Esophagus muscularis mucosa (tissue), 4 donors: ENCODE measurements around the gene MANSC1. TPM values are rescaled to one million over a fixed set of nuclear protein-coding genes. Genes with fewer than 3 reads are reported as not detected.
"Not testable (repeated sequence)": the region's sequence is repeated elsewhere in the genome, so short reads cannot be mapped to it uniquely, and the experiment has no call there.

Experiments
- DNase-seq: peaks from one replicate; pipeline ENCODE4 v3.0.0-alpha.2; 2017; ENCODE audit errors: extremely low spot score
- H3K27ac ChIP-seq, 4 donors: fragments of 200-600 bp; sonication (generic); replicated peaks in 1 of 4; 1 replicate in 3 of 4; 2 replicates in 1 of 4; pipeline ENCODE4 v1.5.1; 2016 to 2019; ENCODE audit warnings: mild to moderate bottlenecking in 1 of 4
- H3K27me3 ChIP-seq, 4 donors: fragments of 200-600 bp; sonication (generic); one replicate each; pipeline versions ENCODE4 v1.5.1 to v1.6.0; 2016 to 2019
- H3K36me3 ChIP-seq, 4 donors: fragments of 200-600 bp; sonication (generic); one replicate each; pipeline ENCODE4 v1.5.1; 2016 to 2019
- H3K4me1 ChIP-seq, 4 donors: fragments of 200-600 bp; sonication (generic); one replicate each; pipeline ENCODE4 v1.5.1; 2016 to 2019
- H3K4me3 ChIP-seq, 4 donors: fragments of 200-600 bp; sonication (generic); 1 replicate in 2 of 4; 2 replicates in 2 of 4; pipeline ENCODE4 v1.5.1; 2016 to 2019; ENCODE audit warnings: mild to moderate bottlenecking in 4 of 4, moderate library complexity in 1 of 4
- H3K9me3 ChIP-seq, 4 donors: fragments of 200-600 bp; sonication (generic); 1 replicate in 3 of 4; 2 replicates in 1 of 4; pipeline ENCODE4 v1.5.1; 2016 to 2019
- CTCF ChIP-seq, 3 experiments: fragments of 200-600 bp in 2 of 3; fragments of 450-650 bp in 1 of 3; sonication (generic) in 2 of 3; IDR thresholded peaks; one replicate each; pipeline ENCODE4 v1.5.1; 2017 to 2019; ENCODE audit warnings: antibody characterized with exemption in 3 of 3, mild to moderate bottlenecking in 2 of 3, moderate library complexity in 1 of 3
- EP300 ChIP-seq: sonication (generic); formaldehyde crosslinking; IDR thresholded peaks from one replicate; pipeline ENCODE4 v1.6.1; 2017; ENCODE audit warnings: antibody characterized with exemption
- POLR2A ChIP-seq: fragments of 450-650 bp; IDR thresholded peaks from one replicate; pipeline ENCODE4 v1.6.1; 2017; ENCODE audit warnings: antibody characterized with exemption, moderate library complexity, mild to moderate bottlenecking, low read depth
- POLR2AphosphoS5 ChIP-seq, 2 donors: sonication (generic); formaldehyde crosslinking; IDR thresholded peaks; one replicate each; pipeline ENCODE4 v1.6.1; 2017; ENCODE audit warnings: antibody characterized with exemption in 2 of 2
- WGBS: methylation state at CpG from one replicate; pipeline ENCODE4 v1.1.5; 2018; 5-methylcytosine and 5-hydroxymethylcytosine counted together
- intact Hi-C: fragments of 100-400 bp; cut with DNase I; formaldehyde crosslinking; loops from one replicate; pipeline ENCODE4 v1.15.1; 2023
- total RNA-seq, 4 donors: library from RNA; depleted of rRNA; stranded (reverse); fragments of >200 nt; gene quantifications; one replicate each; pipeline versions ENCODE4 v1.1.0 to v1.2.1, GENCODE V29; 2016

MANSC1 gene
- total RNA-seq, 4 donors from 2014 or later: 15.9 to 22.9 (median 19.9) TPM

- H3K27ac ChIP-seq: peak overlapping the region in 3 of 4 donors; percentile 23 to 48 (median 47)
- no peaks in the 10 kb centered on the region for H3K36me3 ChIP-seq
- TF ChIP-seq POLR2A (no peak), POLR2AphosphoS5 (IDR thresholded peaks at IDR 0.05) (no peak), CTCF (IDR thresholded peaks at IDR 0.05) (no peak), EP300 (no peak)
- no peak for DNase-seq
- intact Hi-C loops: no loop called here
- H3K4me1 ChIP-seq: peaks cover 0 to 9% (median 2%) of the 10 kb centered on the region in 4 donors
- H3K9me3 ChIP-seq: no peaks in the 10 kb centered on the region
- WGBS: 68% methylated on average over 9 of the region's 9 CpGs
- no peaks in the 10 kb centered on the region for H3K27me3 ChIP-seq
- peak overlapping the region; percentile 19 to 27 (median 23) for H3K4me3 ChIP-seq
These were observed 30.4 kb downstream of the MANSC1 start for GRCh38 chr12:12319451-12320183.

- H3K4me1 ChIP-seq: peaks cover 0 to 8% (median 2%) of the 10 kb centered on the region in 4 donors
- intact Hi-C loops: no loop called here
- DNase-seq: no peak
These were observed 34.2 kb downstream of the MANSC1 start for GRCh38 chr12:12315838-12316237.

GRCh38 chr12:12310695-12311094 is 39.3 kb downstream of the MANSC1 start:
- H3K36me3 ChIP-seq, H3K9me3 ChIP-seq, H3K4me3 ChIP-seq, H3K27ac ChIP-seq, intact Hi-C loops, DNase-seq, H3K4me1 ChIP-seq, H3K27me3 ChIP-seq: not testable (repeated sequence)
- WGBS: 81% methylated on average over 10 of the region's 10 CpGs

More at GRCh38 chr12:12315838-12316237, 34.2 kb downstream of the MANSC1 start:
- H3K4me3 ChIP-seq: no peak overlapping the region
- H3K27ac ChIP-seq: no peak overlapping the region
- H3K9me3 ChIP-seq: no peaks in the 10 kb centered on the region
- no peaks in the 10 kb centered on the region for H3K27me3 ChIP-seq
- no peaks in the 10 kb centered on the region for H3K36me3 ChIP-seq
- no peak for TF ChIP-seq POLR2A
- TF ChIP-seq CTCF (IDR thresholded peaks at IDR 0.05): no peak
- TF ChIP-seq POLR2AphosphoS5 (IDR thresholded peaks at IDR 0.05): no peak
- no peak for TF ChIP-seq EP300

GRCh38 chr12:12305568-12306300 is 44.3 kb downstream of the MANSC1 start:
- Histone ChIP-seq H3K27ac (no peak overlapping the region), H3K4me1 (no peaks in the 10 kb centered on the region), H3K27me3 (no peaks in the 10 kb centered on the region), H3K36me3 (no peaks in the 10 kb centered on the region), H3K9me3 (no peaks in the 10 kb centered on the region), H3K4me3 (no peak overlapping the region)
- TF ChIP-seq EP300: no peak
- TF ChIP-seq POLR2A: no peak
- no peak for TF ChIP-seq CTCF (IDR thresholded peaks at IDR 0.05)
- no peak for TF ChIP-seq POLR2AphosphoS5 (IDR thresholded peaks at IDR 0.05)
- DNase-seq: no peak
- WGBS: 88% methylated on average over 7 of the region's 7 CpGs
- intact Hi-C loops: no loop called here

- 96% methylated on average over 2 of the region's 2 CpGs for WGBS
- Histone ChIP-seq H3K27ac (no peak overlapping the region), H3K36me3 (no peaks in the 10 kb centered on the region), H3K4me3 (no peak overlapping the region), H3K4me1 (no peaks in the 10 kb centered on the region), H3K9me3 (no peaks in the 10 kb centered on the region), H3K27me3 (no peaks in the 10 kb centered on the region)
- TF ChIP-seq EP300 (no peak), POLR2AphosphoS5 (IDR thresholded peaks at IDR 0.05) (no peak), CTCF (IDR thresholded peaks at IDR 0.05) (no peak), POLR2A (no peak)
- intact Hi-C loops: no loop called here
- DNase-seq: no peak
These were observed 47.1 kb downstream of the MANSC1 start for GRCh38 chr12:12302976-12303375.
